OCI-LY3 (cell line): Measurements from ENCODE around the gene ASXL1.
"Not testable (repeated sequence)": the region's sequence is repeated elsewhere in the genome, so short reads cannot be mapped to it uniquely, and the experiment has no call there.

Source experiments
- H2AFZ ChIP-seq: fragments of 200-600, 300-600 bp; shearing (Covaris generic); 2 replicates; pipeline ENCODE4 v1.6.0; 2014; ENCODE audit warnings: antibody characterized with exemption, low read depth, low read length
- H3K27ac ChIP-seq: fragments of 200-600, 300-600 bp; sonication (generic); 2 replicates; pipeline ENCODE4 v1.5.1; 2014; ENCODE audit warnings: mild to moderate bottlenecking, low read length, moderate library complexity, mixed read lengths
- H3K27me3 ChIP-seq: fragments of 200-600, 300-600 bp; sonication (generic); 2 replicates; pipeline ENCODE4 v1.6.1; 2014; ENCODE audit warnings: low read depth, low read length, mixed read lengths
- H3K36me3 ChIP-seq: fragments of 200-600, 300-600 bp; sonication (generic); replicated peaks from 2 replicates; pipeline ENCODE3; 2014; ENCODE audit warnings: low read depth, low read length, mixed read lengths
- H3K4me1 ChIP-seq: fragments of 300-600, 200-600 bp; sonication (generic); 2 replicates; pipeline ENCODE4 v1.6.1; 2014; ENCODE audit warnings: low read length, mixed read lengths
- H3K4me2 ChIP-seq: fragments of 200-600, 300-600 bp; sonication (generic); 2 replicates; pipeline ENCODE4 v1.6.1; 2014; ENCODE audit warnings: low read length, mixed read lengths
- H3K4me3 ChIP-seq: fragments of 300-600, 200-600 bp; sonication (generic); 2 replicates; pipeline ENCODE4 v1.5.1; 2014; ENCODE audit warnings: antibody characterized with exemption, mild to moderate bottlenecking, low read length, moderate library complexity
- H3K79me2 ChIP-seq: fragments of 300-600, 200-600 bp; shearing (Covaris generic); 2 replicates; pipeline ENCODE4 v1.6.1; 2014; ENCODE audit warnings: mild to moderate bottlenecking, low read length, mixed read lengths
- H3K9ac ChIP-seq: fragments of 300-600, 200-600 bp; shearing (Covaris generic); 2 replicates; pipeline ENCODE4 v1.6.0; 2014; ENCODE audit warnings: mild to moderate bottlenecking, low read length, moderate library complexity
- H3K9me3 ChIP-seq: fragments of 200-600, 300-600 bp; shearing (Covaris generic); 2 replicates; pipeline ENCODE4 v1.6.1; 2014; ENCODE audit warnings: low read length, mixed read lengths; ENCODE audit not compliant: insufficient read depth
- H4K20me1 ChIP-seq: fragments of 200-600, 300-600 bp; sonication (generic); 2 replicates; pipeline ENCODE4 v1.6.1; 2016; ENCODE audit warnings: low read length, mixed read lengths; ENCODE audit not compliant: insufficient read depth
- CTCF ChIP-seq: fragments of 200-600, 300-600 bp; sonication (generic); IDR thresholded peaks from 2 replicates; pipeline ENCODE4 v1.5.1; 2014; ENCODE audit warnings: antibody characterized with exemption, low read length, low read depth
- EZH2phosphoT487 ChIP-seq: fragments of 200-600 bp; shearing (Covaris generic); IDR thresholded peaks from 2 replicates; pipeline ENCODE4 v1.6.1; 2018; ENCODE audit warnings: antibody characterized with exemption, mixed run types, low read depth

ASXL1 gene

DNA sequence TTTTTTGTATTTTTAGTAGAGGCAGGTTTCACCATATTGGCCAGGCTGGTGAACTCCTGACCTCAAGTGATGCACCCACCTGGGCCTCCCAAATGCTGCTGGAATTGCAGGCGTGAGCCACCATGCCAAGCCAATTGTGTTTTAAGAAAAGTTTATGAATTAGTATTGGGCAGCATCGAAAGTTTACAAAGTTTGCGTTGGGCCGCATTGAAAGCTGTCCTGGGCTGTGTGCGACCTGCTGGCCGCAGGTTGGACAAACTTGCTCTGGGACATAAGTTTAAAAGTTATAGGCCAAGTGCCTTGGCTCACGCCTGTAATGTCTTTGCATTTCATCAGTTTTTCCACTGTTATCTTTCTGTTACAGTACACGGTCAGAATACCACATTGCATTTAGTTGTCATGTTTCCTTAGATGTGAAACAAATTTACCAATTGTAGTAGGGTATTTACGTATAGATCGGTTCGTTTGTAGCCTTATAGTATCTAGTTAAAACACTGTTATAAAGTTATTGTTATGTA lies 39.5 kb downstream of the ASXL1 start:
- Histone ChIP-seq H3K27ac (no peak overlapping the region), H3K4me1 (no peaks in the 10 kb centered on the region), H3K9me3 (no peaks in the 10 kb centered on the region), H4K20me1 (peaks cover 43% of the 10 kb centered on the region), H3K36me3 (peaks cover 20% of the 10 kb centered on the region), H3K4me2 (no peak overlapping the region), H3K4me3 (no peak overlapping the region), H3K9ac (no peak overlapping the region), H2AFZ (no peak overlapping the region), H3K79me2 (peaks cover 90% of the 10 kb centered on the region), H3K27me3 (no peaks in the 10 kb centered on the region)
- TF ChIP-seq CTCF, result no peak
- no peak for TF ChIP-seq EZH2phosphoT487

GRCh38 chr20:32400476-32400875 lies 42.3 kb downstream of the ASXL1 start:
- H3K9ac ChIP-seq, result no peak overlapping the region
- H3K4me3 ChIP-seq, result no peak overlapping the region
- no peak overlapping the region for H2AFZ ChIP-seq
- no peak overlapping the region for H3K4me2 ChIP-seq
- peaks cover 10% of the 10 kb centered on the region for H3K36me3 ChIP-seq
- peaks cover 85% of the 10 kb centered on the region for H3K79me2 ChIP-seq
- no peaks in the 10 kb centered on the region for H3K9me3 ChIP-seq
- TF ChIP-seq CTCF (no peak), EZH2phosphoT487 (no peak)
- no peak overlapping the region for H3K27ac ChIP-seq
- H4K20me1 ChIP-seq, result peaks cover 51% of the 10 kb centered on the region
- no peaks in the 10 kb centered on the region for H3K27me3 ChIP-seq
- H3K4me1 ChIP-seq, result no peaks in the 10 kb centered on the region

- TF ChIP-seq CTCF (no peak), EZH2phosphoT487 (no peak)
- no peak overlapping the region for H2AFZ ChIP-seq
- no peaks in the 10 kb centered on the region for H3K27me3 ChIP-seq
- H3K4me2 ChIP-seq, result no peak overlapping the region
- H3K4me3 ChIP-seq, result no peak overlapping the region
- no peak overlapping the region for H3K9ac ChIP-seq
- H3K79me2 ChIP-seq, result peaks cover 82% of the 10 kb centered on the region
- H3K36me3 ChIP-seq, result peaks cover 6% of the 10 kb centered on the region
- H3K27ac ChIP-seq, result no peak overlapping the region
- H3K9me3 ChIP-seq, result no peaks in the 10 kb centered on the region
- peaks cover 57% of the 10 kb centered on the region for H4K20me1 ChIP-seq
- no peaks in the 10 kb centered on the region for H3K4me1 ChIP-seq
These were observed 45.9 kb downstream of the ASXL1 start for GRCh38 chr20:32404017-32404416.

- Histone ChIP-seq H3K9ac (no peak overlapping the region), H3K4me1 (peaks cover 2% of the 10 kb centered on the region), H4K20me1 (peaks cover 54% of the 10 kb centered on the region), H3K9me3 (no peaks in the 10 kb centered on the region), H3K4me3 (no peak overlapping the region), H3K4me2 (no peak overlapping the region), H3K36me3 (peaks cover 3% of the 10 kb centered on the region), H3K79me2 (peaks cover 74% of the 10 kb centered on the region), H3K27ac (no peak overlapping the region), H2AFZ (no peak overlapping the region), H3K27me3 (no peaks in the 10 kb centered on the region)
- no peak for TF ChIP-seq CTCF
- TF ChIP-seq EZH2phosphoT487, result no peak
These were observed 48.6 kb downstream of the ASXL1 start for GRCh38 chr20:32406701-32407100.

DNA sequence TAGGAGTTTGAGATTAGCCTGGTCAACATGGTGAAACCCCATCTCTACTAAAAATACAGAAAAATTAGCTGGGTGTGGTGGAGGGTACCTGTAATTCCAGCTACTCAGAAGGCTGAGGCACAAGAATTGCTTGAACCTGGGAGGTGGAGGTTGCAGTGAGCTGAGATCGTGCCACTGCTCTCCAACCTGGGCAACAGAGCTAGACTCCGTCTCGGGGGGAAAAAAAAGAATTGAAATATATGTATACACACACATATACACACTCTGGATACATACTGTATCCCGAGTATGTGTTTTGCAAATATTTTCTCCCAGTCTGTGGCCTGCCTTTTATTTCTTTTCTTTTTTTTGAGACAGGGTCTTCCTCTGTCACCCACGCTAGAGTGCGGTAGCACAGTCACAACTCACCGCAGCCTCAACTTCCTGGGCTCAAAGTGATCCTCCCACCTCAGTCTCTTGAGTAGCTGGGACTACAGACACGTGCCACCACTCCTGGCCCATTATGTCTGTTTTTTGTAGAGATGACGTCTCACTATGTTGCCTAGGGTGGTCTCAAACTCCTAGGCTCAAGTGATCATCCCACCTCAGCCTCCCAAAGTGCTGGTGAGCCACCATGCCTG lies 49.1 kb downstream of the ASXL1 start:
- H3K4me2 ChIP-seq, H3K4me1 ChIP-seq, H3K9me3 ChIP-seq, H3K27me3 ChIP-seq, H3K27ac ChIP-seq, H3K36me3 ChIP-seq, H3K4me3 ChIP-seq, H3K9ac ChIP-seq, H2AFZ ChIP-seq: not testable (repeated sequence)
- Histone ChIP-seq H4K20me1 (peaks cover 56% of the 10 kb centered on the region), H3K79me2 (peaks cover 76% of the 10 kb centered on the region)
